Measurements from ENCODE around the gene OCRL. TPM values are rescaled to one million over a fixed set of nuclear protein-coding genes. Genes with fewer than 3 reads are reported as not detected.

The OCRL gene
- total RNA-seq, 5 donors from 2014 or later (not counting 1 experiment from before 2014, with no cell fraction given) = 2.2 to 4.6 (median 3.0) TPM

DNA sequence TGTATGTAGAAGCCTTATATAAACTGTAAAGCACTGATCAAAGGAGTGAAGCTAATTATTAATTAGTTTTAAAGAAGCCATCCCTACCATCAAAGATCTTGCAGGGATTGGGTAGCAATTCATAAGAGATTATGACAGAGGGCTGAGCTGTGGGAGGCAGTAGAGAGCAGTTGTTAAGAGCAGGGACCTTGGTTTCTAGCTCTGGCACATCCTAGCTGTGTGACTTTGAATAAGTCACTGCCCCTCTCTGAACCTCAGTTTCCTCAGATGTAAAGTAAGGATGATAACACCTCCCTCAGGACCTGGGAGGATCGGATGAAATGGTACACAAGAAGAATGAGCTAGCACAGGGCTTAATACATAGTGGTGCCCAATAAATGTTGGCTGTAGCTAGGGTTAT, 69.3 kb downstream of the OCRL start:
- no peaks in the 10 kb centered on the region for H3K36me3 Mint-ChIP-seq
- no peaks in the 10 kb centered on the region for H3K9me3 Mint-ChIP-seq
- Histone ChIP-seq H3K36me3 (ENCODE audit: control insufficient read depth in 2 of 2, extremely low read depth in 1 of 2, insufficient read depth in 1 of 2, low read length in 1 of 2) (no peaks in the 10 kb centered on the region), H3K4me1 (ENCODE audit: control insufficient read depth in 1 of 2, extremely low read depth in 1 of 2, insufficient read depth in 2 of 2, low read length in 2 of 2) (peaks cover 3 to 19% of the 10 kb centered on the region in 2 experiments), H3K9me3 (no peaks in the 10 kb centered on the region), H3K27ac (ENCODE audit: low read length) (no peak overlapping the region), H3K27me3 (replicated peaks in 1 of 2; ENCODE audit: control insufficient read depth in 2 of 2, extremely low read depth in 1 of 2, insufficient read depth in 2 of 2, low read length in 1 of 2) (no peaks in the 10 kb centered on the region), H3K4me3 (ENCODE audit: control insufficient read depth in 1 of 2, extremely low read depth in 1 of 2, low read length in 1 of 2) (no peak overlapping the region)
- ChIA-PET CTCF (interaction anchor here (0.5 to 2.0 kb wide), 5 partner anchors 27 to 451 kb away, joined by 3 to 7 read pairs (median 3); no protein-coding TSS in a partner anchor), POLR2A (interaction anchor here in 1 of 2 donors (0.5 kb wide), 1 partner anchor 70 kb away, joined by 11 read pairs; no protein-coding TSS in a partner anchor)
- no peak for ATAC-seq (replicated peaks in 1 of 4)
- H3K4me1 Mint-ChIP-seq = peaks cover 0 to 24% (median 14%) of the 10 kb centered on the region in 3 donors
- no peak overlapping the region for H3K4me3 Mint-ChIP-seq
- WGBS (ENCODE audit: insufficient coverage) = no CpG with 5 or more reads among the region's 1 CpG
- H3K27me3 Mint-ChIP-seq = peaks cover 0 to 10% of the 10 kb centered on the region in 2 donors
- H3K27ac Mint-ChIP-seq = no peak overlapping the region
- DNase-seq = no peak

DNA sequence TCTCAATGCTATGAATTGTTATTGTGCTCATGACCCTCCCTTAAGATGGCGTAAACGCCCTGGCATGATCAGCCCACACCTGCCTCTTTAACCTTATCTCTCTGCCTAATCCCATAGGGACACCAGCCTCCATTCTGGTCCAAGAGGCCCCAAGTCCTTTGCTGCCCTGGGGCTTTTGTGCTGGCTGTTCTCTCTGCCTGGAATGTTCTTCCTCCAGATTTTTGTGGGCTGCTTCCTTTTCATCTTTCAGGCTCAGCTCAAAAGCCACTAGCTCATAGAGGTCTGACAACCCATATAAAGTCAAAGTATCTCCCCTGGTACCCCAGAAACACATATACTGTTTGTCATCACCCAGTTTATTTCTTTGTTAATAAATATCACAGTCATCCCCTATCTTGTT, 72.3 kb downstream of the OCRL start:
- no peaks in the 10 kb centered on the region for H3K9me3 ChIP-seq
- no peak overlapping the region for H3K4me3 ChIP-seq (ENCODE audit: control insufficient read depth in 1 of 2, extremely low read depth in 1 of 2, low read length in 1 of 2)
- no peak overlapping the region for H3K27ac ChIP-seq (ENCODE audit: low read length)
- ATAC-seq (replicated peaks in 1 of 4) (no peak), DNase-seq (no peak)
- H3K36me3 Mint-ChIP-seq = no peaks in the 10 kb centered on the region
- no peak overlapping the region for H3K4me3 Mint-ChIP-seq
- POLR2A ChIA-PET = no interaction called here
- peaks cover 0 to 16% of the 10 kb centered on the region in 2 donors for H3K27me3 Mint-ChIP-seq
- 100% methylated on average over 2 of the region's 2 CpGs for WGBS (ENCODE audit: insufficient coverage)
- H3K36me3 ChIP-seq (ENCODE audit: control insufficient read depth in 2 of 2, extremely low read depth in 1 of 2, insufficient read depth in 1 of 2, low read length in 1 of 2) = no peaks in the 10 kb centered on the region
- H3K4me1 Mint-ChIP-seq = peaks cover 0 to 8% (median 0%) of the 10 kb centered on the region in 3 donors
- H3K9me3 Mint-ChIP-seq = no peaks in the 10 kb centered on the region
- CTCF ChIA-PET = interaction anchor here in 1 of 2 donors (1.2 kb wide), 1 partner anchor 31 kb away, joined by 3 read pairs; no protein-coding TSS in a partner anchor
- H3K27ac Mint-ChIP-seq = no peak overlapping the region
- H3K27me3 ChIP-seq (replicated peaks in 1 of 2; ENCODE audit: control insufficient read depth in 2 of 2, extremely low read depth in 1 of 2, insufficient read depth in 2 of 2, low read length in 1 of 2) = no peaks in the 10 kb centered on the region
- no peaks in the 10 kb centered on the region for H3K4me1 ChIP-seq (ENCODE audit: control insufficient read depth in 1 of 2, extremely low read depth in 1 of 2, insufficient read depth in 2 of 2, low read length in 2 of 2)

DNA sequence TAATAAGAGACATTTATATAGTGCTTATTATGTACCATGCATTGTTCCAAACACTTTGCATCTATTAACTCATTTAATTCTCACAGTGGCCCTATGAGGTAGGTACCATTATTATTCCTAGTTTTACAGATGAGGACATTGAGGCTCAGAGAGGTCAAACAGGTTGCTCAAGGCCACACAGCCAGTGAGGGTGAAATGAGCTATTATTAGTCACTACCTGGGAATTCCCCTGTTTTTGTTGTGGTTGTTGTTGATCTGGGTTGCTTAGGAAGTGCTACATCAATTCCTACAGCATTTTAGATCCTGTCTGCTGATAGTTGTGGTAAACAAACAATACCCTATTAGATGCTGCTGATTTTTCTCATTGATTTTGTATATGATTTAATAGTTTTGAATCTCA, 73.5 kb downstream of the OCRL start:
- H3K4me1 Mint-ChIP-seq = peaks cover 0 to 8% (median 0%) of the 10 kb centered on the region in 3 donors
- H3K27me3 Mint-ChIP-seq = peaks cover 0 to 19% of the 10 kb centered on the region in 2 donors
- Histone ChIP-seq H3K9me3 (no peaks in the 10 kb centered on the region), H3K36me3 (ENCODE audit: control insufficient read depth in 2 of 2, extremely low read depth in 1 of 2, insufficient read depth in 1 of 2, low read length in 1 of 2) (no peaks in the 10 kb centered on the region), H3K27ac (ENCODE audit: low read length) (no peak overlapping the region), H3K4me1 (ENCODE audit: control insufficient read depth in 1 of 2, extremely low read depth in 1 of 2, insufficient read depth in 2 of 2, low read length in 2 of 2) (no peaks in the 10 kb centered on the region), H3K4me3 (ENCODE audit: control insufficient read depth in 1 of 2, extremely low read depth in 1 of 2, low read length in 1 of 2) (no peak overlapping the region), H3K27me3 (replicated peaks in 1 of 2; ENCODE audit: control insufficient read depth in 2 of 2, extremely low read depth in 1 of 2, insufficient read depth in 2 of 2, low read length in 1 of 2) (no peaks in the 10 kb centered on the region)
- ATAC-seq (replicated peaks in 1 of 4) (peak in 1 of 4 experiments; percentile 39), DNase-seq (peak in 1 of 35 experiments; percentile 44)
- ChIA-PET POLR2A (no interaction called here), CTCF (interaction anchor here (0.6 to 1.0 kb wide), 2 partner anchors 12 to 576 kb away, joined by 4 read pairs; no protein-coding TSS in a partner anchor)
- H3K4me3 Mint-ChIP-seq = no peak overlapping the region
- H3K36me3 Mint-ChIP-seq = no peaks in the 10 kb centered on the region
- no peaks in the 10 kb centered on the region for H3K9me3 Mint-ChIP-seq
- no peak overlapping the region for H3K27ac Mint-ChIP-seq

DNA sequence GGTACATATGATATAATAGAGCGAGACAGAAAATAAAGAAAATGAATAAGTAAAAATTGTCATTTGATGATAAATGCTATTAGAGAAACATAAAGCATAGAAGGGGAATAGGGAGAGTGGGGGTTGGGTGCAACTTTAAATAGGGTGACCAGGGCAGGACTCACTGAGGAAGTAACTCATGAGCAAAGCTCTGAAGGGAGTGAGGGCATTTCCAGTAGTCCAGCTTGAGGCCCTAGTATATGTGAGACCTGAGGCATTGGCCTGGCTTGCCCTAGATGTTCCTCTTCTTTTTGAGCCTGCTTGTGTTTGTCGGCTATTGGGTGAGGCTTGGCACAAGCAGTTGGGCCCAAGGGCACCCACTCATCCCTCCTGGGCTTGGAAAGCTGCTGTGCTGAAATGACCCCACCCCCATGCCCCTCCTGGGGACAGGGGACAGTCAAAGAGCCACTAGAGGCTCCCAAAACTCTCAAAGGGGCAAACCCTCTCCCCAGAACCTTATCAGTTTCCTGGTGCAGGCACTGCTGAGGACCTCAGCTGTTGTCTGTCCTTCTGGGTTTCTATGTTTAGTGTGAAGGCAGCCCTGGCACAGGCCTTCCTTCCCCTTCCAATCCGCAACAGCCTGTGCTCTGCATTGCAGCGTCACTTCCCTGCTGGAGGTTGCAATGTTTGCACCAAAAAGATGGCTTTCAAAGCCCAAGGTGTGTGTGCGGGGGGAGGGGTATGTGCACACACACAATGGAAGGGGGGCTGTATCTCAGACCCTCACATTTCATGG, 74.6 kb downstream of the OCRL start:
- Mint-ChIP-seq H3K27me3 (peaks cover 0 to 19% of the 10 kb centered on the region in 2 donors), H3K9me3 (no peaks in the 10 kb centered on the region), H3K27ac (no peak overlapping the region), H3K4me1 (peaks cover 0 to 8% (median 0%) of the 10 kb centered on the region in 3 donors), H3K4me3 (no peak overlapping the region), H3K36me3 (no peaks in the 10 kb centered on the region)
- no peak overlapping the region for H3K4me3 ChIP-seq (ENCODE audit: control insufficient read depth in 1 of 2, extremely low read depth in 1 of 2, low read length in 1 of 2)
- H3K4me1 ChIP-seq (ENCODE audit: control insufficient read depth in 1 of 2, extremely low read depth in 1 of 2, insufficient read depth in 2 of 2, low read length in 2 of 2) = no peaks in the 10 kb centered on the region
- no peak overlapping the region for H3K27ac ChIP-seq (ENCODE audit: low read length)
- DNase-seq (no peak), ATAC-seq (replicated peaks in 1 of 4) (no peak)
- H3K9me3 ChIP-seq = no peaks in the 10 kb centered on the region
- H3K36me3 ChIP-seq (ENCODE audit: control insufficient read depth in 2 of 2, extremely low read depth in 1 of 2, insufficient read depth in 1 of 2, low read length in 1 of 2) = no peaks in the 10 kb centered on the region
- no peaks in the 10 kb centered on the region for H3K27me3 ChIP-seq (replicated peaks in 1 of 2; ENCODE audit: control insufficient read depth in 2 of 2, extremely low read depth in 1 of 2, insufficient read depth in 2 of 2, low read length in 1 of 2)
- WGBS (ENCODE audit: insufficient coverage) = no CpG with 5 or more reads among the region's 5 CpGs
- CTCF ChIA-PET = no interaction called here
- POLR2A ChIA-PET = no interaction called here

DNA sequence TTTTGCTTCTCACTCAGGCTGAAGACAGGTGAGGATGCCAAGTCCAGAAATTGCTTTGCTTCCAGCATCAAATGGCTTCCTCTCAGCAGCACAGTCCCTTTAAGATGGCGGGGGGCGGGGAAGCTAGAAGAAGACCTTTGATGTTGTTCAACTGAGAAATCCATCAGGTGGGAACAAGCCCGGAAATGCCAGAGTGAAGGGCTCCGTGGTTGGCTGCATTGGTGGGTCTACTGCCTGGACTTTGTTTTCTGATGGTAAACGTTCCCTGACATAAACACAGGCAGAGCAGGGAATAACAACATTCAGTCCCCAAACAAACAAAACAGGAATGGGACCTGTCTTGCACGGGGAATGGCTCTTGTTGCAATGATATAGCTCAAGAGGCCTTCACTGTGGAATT, 77.4 kb downstream of the OCRL start:
- H3K27me3 ChIP-seq (replicated peaks in 1 of 2; ENCODE audit: control insufficient read depth in 2 of 2, extremely low read depth in 1 of 2, insufficient read depth in 2 of 2, low read length in 1 of 2) = no peaks in the 10 kb centered on the region
- no peak overlapping the region for H3K27ac ChIP-seq (ENCODE audit: low read length)
- no peaks in the 10 kb centered on the region for H3K9me3 ChIP-seq
- 100% methylated on average over 1 of the region's 6 CpGs for WGBS (ENCODE audit: insufficient coverage)
- H3K27me3 Mint-ChIP-seq = peaks cover 0 to 21% of the 10 kb centered on the region in 2 donors
- DNase-seq (no peak), ATAC-seq (replicated peaks in 1 of 4) (no peak)
- H3K4me3 ChIP-seq (ENCODE audit: control insufficient read depth in 1 of 2, extremely low read depth in 1 of 2, low read length in 1 of 2) = no peak overlapping the region
- H3K4me1 ChIP-seq (ENCODE audit: control insufficient read depth in 1 of 2, extremely low read depth in 1 of 2, insufficient read depth in 2 of 2, low read length in 2 of 2) = no peaks in the 10 kb centered on the region
- no peaks in the 10 kb centered on the region for H3K36me3 Mint-ChIP-seq
- ChIA-PET POLR2A (interaction anchor here (0.5 to 0.6 kb wide), 2 partner anchors 121 to 516 kb away, joined by 3 to 13 read pairs; no protein-coding TSS in a partner anchor), CTCF (interaction anchor here in 1 of 2 donors (0.5 kb wide), 1 partner anchor 15 kb away, joined by 3 read pairs; no protein-coding TSS in a partner anchor)
- H3K4me1 Mint-ChIP-seq = peaks cover 0 to 8% (median 0%) of the 10 kb centered on the region in 3 donors
- H3K27ac Mint-ChIP-seq = no peak overlapping the region
- no peaks in the 10 kb centered on the region for H3K9me3 Mint-ChIP-seq
- no peak overlapping the region for H3K4me3 Mint-ChIP-seq
- no peaks in the 10 kb centered on the region for H3K36me3 ChIP-seq (ENCODE audit: control insufficient read depth in 2 of 2, extremely low read depth in 1 of 2, insufficient read depth in 1 of 2, low read length in 1 of 2)

DNA sequence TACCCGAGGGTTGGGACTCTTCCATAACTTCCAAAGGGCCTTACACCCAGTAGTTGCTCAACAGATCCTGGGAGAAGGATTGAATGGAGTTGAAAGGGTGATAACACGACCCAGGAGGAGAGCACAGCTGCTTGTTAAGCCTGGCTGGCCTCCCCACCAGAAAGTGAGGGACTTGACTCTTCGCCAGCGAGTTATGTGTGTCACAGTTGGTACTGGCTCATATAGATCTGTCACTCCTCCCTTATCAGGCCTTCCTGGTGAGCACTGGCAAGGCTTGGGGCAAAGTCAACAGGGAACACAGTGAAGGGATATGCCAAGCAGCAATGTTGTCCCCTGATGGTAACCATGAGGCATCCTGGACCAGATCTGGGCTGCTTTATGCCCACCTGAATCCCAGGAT, 78.9 kb downstream of the OCRL start:
- no peaks in the 10 kb centered on the region for H3K9me3 ChIP-seq
- H3K27ac Mint-ChIP-seq = no peak overlapping the region
- peaks cover 0 to 3% (median 0%) of the 10 kb centered on the region in 3 donors for H3K4me1 Mint-ChIP-seq
- H3K36me3 ChIP-seq (ENCODE audit: control insufficient read depth in 2 of 2, extremely low read depth in 1 of 2, insufficient read depth in 1 of 2, low read length in 1 of 2) = no peaks in the 10 kb centered on the region
- H3K27me3 Mint-ChIP-seq = peaks cover 0 to 25% of the 10 kb centered on the region in 2 donors
- H3K4me3 Mint-ChIP-seq = no peak overlapping the region
- POLR2A ChIA-PET = no interaction called here
- DNase-seq = no peak
- no CpG with 5 or more reads among the region's 4 CpGs for WGBS (ENCODE audit: insufficient coverage)
- no peaks in the 10 kb centered on the region for H3K4me1 ChIP-seq (ENCODE audit: control insufficient read depth in 1 of 2, extremely low read depth in 1 of 2, insufficient read depth in 2 of 2, low read length in 2 of 2)
- H3K36me3 Mint-ChIP-seq = no peaks in the 10 kb centered on the region
- CTCF ChIA-PET = no interaction called here
- no peak overlapping the region for H3K4me3 ChIP-seq (ENCODE audit: control insufficient read depth in 1 of 2, extremely low read depth in 1 of 2, low read length in 1 of 2)
- no peaks in the 10 kb centered on the region for H3K27me3 ChIP-seq (replicated peaks in 1 of 2; ENCODE audit: control insufficient read depth in 2 of 2, extremely low read depth in 1 of 2, insufficient read depth in 2 of 2, low read length in 1 of 2)
- ATAC-seq (replicated peaks in 1 of 4) = no peak
- no peak overlapping the region for H3K27ac ChIP-seq (ENCODE audit: low read length)
- H3K9me3 Mint-ChIP-seq = no peaks in the 10 kb centered on the region

All from T-cell (primary cell).